Endothelial cell of umbilical vein (primary cell): ENCODE data around the gene IMPG1. TPM values are rescaled to one million over a fixed set of nuclear protein-coding genes. Genes with fewer than 3 reads are reported as not detected.

Source experiments
- BruUV-seq: library from RNA; stranded (reverse); fragments of 400-500 nt; replicated peaks from 2 replicates; lab custom pipeline; 2021; lab: Mats Ljungman, UMichigan
- CTCF ChIA-PET: fragments of 300-600, 350-600 bp; sonication (Branson Sonifier 250); formaldehyde crosslinking; loops from one replicate; lab custom pipeline; 2021; ENCODE audit warnings: antibody characterized with exemption, inconsistent platforms; lab: Charles Lee
- POLR2A ChIA-PET: fragments of 300-600, 350-600 bp; sonication (Branson Sonifier 250); formaldehyde crosslinking; loops from one replicate; lab custom pipeline; 2021; ENCODE audit warnings: antibody characterized with exemption, inconsistent platforms; lab: Charles Lee
- DNase-seq: peaks from one replicate; pipeline ENCODE4 v3.0.0-alpha.2; 2011; ENCODE audit warnings: low read depth, low spot score
- FAIRE-seq: peaks from 2 replicates; lab custom pipeline; 2011; peaks lifted over from hg19 to GRCh38; lab: Jason Lieb, UNC
- H2AFZ ChIP-seq: 2 replicates; pipeline ENCODE4 v1.6.0; 2012; ENCODE audit warnings: low read depth, low read length, control low read depth, inconsistent platforms
- H3K27ac ChIP-seq: 2 replicates; pipeline ENCODE4 v1.5.1; 2011; ENCODE audit warnings: low read depth, mild to moderate bottlenecking, control low read depth, low read length, moderate library complexity; ENCODE audit not compliant: insufficient read depth
- H3K27me3 ChIP-seq, 2 experiments: 2 replicates each; pipeline versions ENCODE4 v1.6.0 to v1.6.1; 2011; ENCODE audit warnings: low read length in 2 of 2, mixed read lengths in 1 of 2; ENCODE audit not compliant: control insufficient read depth in 2 of 2, insufficient read depth in 2 of 2
- H3K36me3 ChIP-seq, 2 experiments: 2 replicates in 1 of 2; 3 replicates in 1 of 2; pipeline ENCODE4 v1.5.1; 2011; ENCODE audit warnings: low read length in 2 of 2, mild to moderate bottlenecking in 1 of 2, moderate library complexity in 1 of 2; ENCODE audit not compliant: control insufficient read depth in 2 of 2, insufficient read depth in 2 of 2; ENCODE audit errors: extremely low read depth in 1 of 2
- H3K4me1 ChIP-seq: 3 replicates; pipeline ENCODE4 v1.5.1; 2011; ENCODE audit warnings: mild to moderate bottlenecking, low read length; ENCODE audit not compliant: control insufficient read depth, insufficient read depth; ENCODE audit errors: extremely low read depth
- H3K4me2 ChIP-seq: 2 replicates; pipeline ENCODE4 v1.6.1; 2011; ENCODE audit warnings: low read length, control low read depth, mixed read lengths; ENCODE audit not compliant: insufficient read depth
- H3K4me3 ChIP-seq, 3 experiments: fragments of 200-600 bp in 1 of 3; sonication (generic), shearing (Covaris generic) in 1 of 3; replicated peaks in 1 of 3; 2 replicates each; pipeline ENCODE4 v1.5.1; 2011 to 2016; ENCODE audit warnings: control low read depth in 3 of 3, low read length in 3 of 3, mild to moderate bottlenecking in 2 of 3, inconsistent platforms in 1 of 3, low read depth in 1 of 3, moderate library complexity in 1 of 3; ENCODE audit not compliant: insufficient read depth in 1 of 3
- H3K79me2 ChIP-seq: 2 replicates; pipeline ENCODE4 v1.6.0; 2012; ENCODE audit warnings: low read length, inconsistent platforms; ENCODE audit not compliant: control insufficient read depth, insufficient read depth
- H3K9ac ChIP-seq: replicated peaks from 2 replicates; pipeline ENCODE3; 2011; ENCODE audit warnings: low read length, control low read depth; ENCODE audit not compliant: insufficient read depth; ENCODE audit errors: extremely low read depth
- H3K9me1 ChIP-seq: replicated peaks from 3 replicates; pipeline ENCODE4 v1.6.0; 2011; ENCODE audit warnings: mild to moderate bottlenecking, low read length; ENCODE audit not compliant: control insufficient read depth, insufficient read depth; ENCODE audit errors: extremely low read depth
- H3K9me3 ChIP-seq: replicated peaks from 2 replicates; pipeline ENCODE4 v1.5.1; 2012; ENCODE audit warnings: low read length, inconsistent platforms; ENCODE audit not compliant: control insufficient read depth, insufficient read depth
- H4K20me1 ChIP-seq: replicated peaks from 2 replicates; pipeline ENCODE3; 2011; ENCODE audit warnings: mild to moderate bottlenecking, low read length; ENCODE audit not compliant: control insufficient read depth, insufficient read depth; ENCODE audit errors: extremely low read depth
- EZH2 ChIP-seq: IDR thresholded peaks from 2 replicates; pipeline ENCODE4 v1.6.1; 2012; ENCODE audit warnings: borderline replicate concordance, low read depth, mild to moderate bottlenecking, moderate library complexity, low read length, inconsistent platforms; ENCODE audit not compliant: severe bottlenecking
- FOS ChIP-seq: IDR thresholded peaks from 2 replicates; pipeline ENCODE4 v1.6.1; 2011; ENCODE audit warnings: mild to moderate bottlenecking, low read length, moderate library complexity, borderline replicate concordance; ENCODE audit not compliant: insufficient read depth
- GATA2 ChIP-seq: IDR thresholded peaks from 2 replicates; pipeline ENCODE4 v1.7.0; 2011; ENCODE audit warnings: low read depth, mild to moderate bottlenecking, moderate library complexity, mixed read lengths, low read length; ENCODE audit not compliant: insufficient read length, insufficient read depth
- JUN ChIP-seq: IDR thresholded peaks from 2 replicates; pipeline ENCODE4 v1.6.1; 2011; ENCODE audit warnings: borderline replicate concordance, low read depth; ENCODE audit not compliant: insufficient read length, insufficient read depth
- MYC ChIP-seq: IDR thresholded peaks from one replicate; pipeline ENCODE4 v1.6.1; 2011; ENCODE audit warnings: mild to moderate bottlenecking, low read depth, low read length
- POLR2A ChIP-seq: IDR thresholded peaks from 2 replicates; pipeline ENCODE4 v1.6.1; 2012; ENCODE audit warnings: low read depth, mild to moderate bottlenecking, control low read depth, low read length
- POLR2AphosphoS5 ChIP-seq: IDR thresholded peaks from 2 replicates; pipeline ENCODE4 v1.6.1; 2012; ENCODE audit warnings: low read depth, mild to moderate bottlenecking, control low read depth, low read length, moderate library complexity; ENCODE audit not compliant: insufficient read depth
- dilution Hi-C: fragments of 300-500 bp; cut with MboI; formaldehyde crosslinking; loops from one replicate; pipeline ENCODE4 v1.15.0; 2019; ENCODE audit warnings: low sequenced_read_pairs; ENCODE audit not compliant: extremely low pct_ligation_motif_present
- intact Hi-C: fragments of 100-400 bp; cut with micrococcal nuclease; formaldehyde crosslinking; loops from one replicate; pipeline ENCODE4 v1.10.0; 2022
- polyA plus RNA-seq, 4 experiments: library from polyadenylated mRNA; depleted of rRNA in 3 of 4; stranded (reverse) in 3 of 4; unstranded in 1 of 4; fragments of >200 nt; gene quantifications; 2 replicates each; pipeline versions ENCODE4 v1.2.1 to v1.2.3, GENCODE V29; 2011 to 2012; ENCODE audit warnings: missing spikeins in 1 of 4
- total RNA-seq: library from RNA; stranded (reverse); gene quantifications from 2 replicates; pipeline ENCODE4 v1.2.3, GENCODE V29; 2021
- TF ChIP-seq, protein P1 (sequence below), 2 donors: IDR thresholded peaks; 1 replicate in 1 of 2; 2 replicates in 1 of 2; pipeline ENCODE4 v1.5.1; 2011; ENCODE audit warnings: low read length in 2 of 2, mild to moderate bottlenecking in 2 of 2, moderate library complexity in 2 of 2, control low read depth in 1 of 2, inconsistent platforms in 1 of 2, low read depth in 1 of 2; ENCODE audit not compliant: insufficient read depth in 1 of 2; ENCODE audit errors: extremely low read depth in 1 of 2
- TF ChIP-seq, protein P2 (sequence below): IDR thresholded peaks from 2 replicates; pipeline ENCODE4 v1.6.1; 2011; ENCODE audit not compliant: insufficient read depth, insufficient read length

IMPG1 gene
- total and polyA plus RNA-seq, 2 donors (not counting 3 experiments of a cell fraction or from before 2014, with no cell fraction given): not detected

DNA sequence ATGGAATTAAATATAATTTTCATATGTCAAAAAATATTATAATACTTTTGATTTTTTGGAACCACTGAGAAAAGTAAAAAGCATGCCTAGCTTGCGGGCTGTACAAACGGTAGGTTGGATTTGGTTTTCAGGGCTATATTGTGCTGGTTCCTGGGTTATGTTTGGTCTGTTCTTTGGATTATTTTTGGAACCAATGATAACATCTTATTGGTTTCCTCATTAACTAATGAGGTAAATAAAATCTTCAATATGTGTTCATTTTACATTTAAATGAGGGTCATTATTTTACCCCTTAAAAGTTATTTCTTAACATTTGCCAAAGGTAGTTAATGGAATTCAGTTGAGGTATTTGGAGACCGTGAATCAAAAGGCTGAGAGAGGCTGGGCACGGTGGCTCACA is 96.6 kb downstream of the IMPG1 start:
- intact Hi-C loops: no loop called here
- POLR2A ChIA-PET: no interaction called here
- CTCF ChIA-PET: no interaction called here
- H3K9me1 ChIP-seq: no peaks in the 10 kb centered on the region
- no peaks in the 10 kb centered on the region for H3K4me1 ChIP-seq
- FAIRE-seq: no peak
- TF ChIP-seq FOS (no peak), MYC (no peak)
- TF ChIP-seq, protein P1, sequence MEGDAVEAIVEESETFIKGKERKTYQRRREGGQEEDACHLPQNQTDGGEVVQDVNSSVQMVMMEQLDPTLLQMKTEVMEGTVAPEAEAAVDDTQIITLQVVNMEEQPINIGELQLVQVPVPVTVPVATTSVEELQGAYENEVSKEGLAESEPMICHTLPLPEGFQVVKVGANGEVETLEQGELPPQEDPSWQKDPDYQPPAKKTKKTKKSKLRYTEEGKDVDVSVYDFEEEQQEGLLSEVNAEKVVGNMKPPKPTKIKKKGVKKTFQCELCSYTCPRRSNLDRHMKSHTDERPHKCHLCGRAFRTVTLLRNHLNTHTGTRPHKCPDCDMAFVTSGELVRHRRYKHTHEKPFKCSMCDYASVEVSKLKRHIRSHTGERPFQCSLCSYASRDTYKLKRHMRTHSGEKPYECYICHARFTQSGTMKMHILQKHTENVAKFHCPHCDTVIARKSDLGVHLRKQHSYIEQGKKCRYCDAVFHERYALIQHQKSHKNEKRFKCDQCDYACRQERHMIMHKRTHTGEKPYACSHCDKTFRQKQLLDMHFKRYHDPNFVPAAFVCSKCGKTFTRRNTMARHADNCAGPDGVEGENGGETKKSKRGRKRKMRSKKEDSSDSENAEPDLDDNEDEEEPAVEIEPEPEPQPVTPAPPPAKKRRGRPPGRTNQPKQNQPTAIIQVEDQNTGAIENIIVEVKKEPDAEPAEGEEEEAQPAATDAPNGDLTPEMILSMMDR (IDR thresholded peaks at IDR 0.05; ENCODE audit: extremely low read depth in 1 of 2, insufficient read depth in 1 of 2, low read depth in 1 of 2, low read length in 2 of 2): no peak
- H3K9me3 ChIP-seq: no peaks in the 10 kb centered on the region
- H2AFZ ChIP-seq: no peak overlapping the region
- H3K9ac ChIP-seq: no peak overlapping the region
- no TSS peak for BruUV-seq
- no peaks in the 10 kb centered on the region for H3K36me3 ChIP-seq
- H3K79me2 ChIP-seq: no peaks in the 10 kb centered on the region
- H3K4me3 ChIP-seq: no peak overlapping the region
- no peak overlapping the region for H3K4me2 ChIP-seq
- no peak for DNase-seq
- H3K27ac ChIP-seq: no peak overlapping the region
- H3K27me3 ChIP-seq: peaks cover 0 to 3% of the 10 kb centered on the region in 2 experiments
- H4K20me1 ChIP-seq: no peaks in the 10 kb centered on the region
- dilution Hi-C loops: no loop called here

DNA sequence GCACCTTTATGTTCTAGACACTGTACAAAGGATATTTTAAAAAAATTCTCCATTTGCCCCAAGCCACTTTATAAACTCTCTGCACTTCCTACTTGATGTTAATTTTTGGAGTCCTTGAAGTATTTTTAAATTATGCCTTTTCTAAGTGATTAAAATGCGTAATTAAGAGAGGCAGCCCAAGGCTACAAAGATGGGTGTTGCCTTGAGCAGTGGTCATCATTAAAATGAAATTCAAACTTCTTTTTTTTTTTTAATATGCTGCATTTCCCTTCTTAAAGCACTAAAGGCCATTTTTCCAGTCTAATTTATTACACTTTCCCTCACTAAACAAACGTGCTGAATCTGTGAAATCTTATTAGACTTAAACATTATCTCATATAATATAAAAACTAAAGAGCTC is 102.4 kb downstream of the IMPG1 start:
- CTCF ChIA-PET: no interaction called here

More for the DNA sequence above, 102.4 kb downstream of the IMPG1 start:
- Histone ChIP-seq H3K79me2 (no peaks in the 10 kb centered on the region), H3K27me3 (no peaks in the 10 kb centered on the region), H3K4me2 (no peak overlapping the region), H3K4me3 (no peak overlapping the region), H3K9me1 (no peaks in the 10 kb centered on the region), H3K4me1 (no peaks in the 10 kb centered on the region), H4K20me1 (no peaks in the 10 kb centered on the region), H3K27ac (no peak overlapping the region), H3K9ac (no peak overlapping the region), H2AFZ (no peak overlapping the region), H3K36me3 (no peaks in the 10 kb centered on the region), H3K9me3 (no peaks in the 10 kb centered on the region)
- FAIRE-seq (no peak), DNase-seq (no peak)
- BruUV-seq: no TSS peak
- POLR2A ChIA-PET: no interaction called here
- TF ChIP-seq, protein P2, sequence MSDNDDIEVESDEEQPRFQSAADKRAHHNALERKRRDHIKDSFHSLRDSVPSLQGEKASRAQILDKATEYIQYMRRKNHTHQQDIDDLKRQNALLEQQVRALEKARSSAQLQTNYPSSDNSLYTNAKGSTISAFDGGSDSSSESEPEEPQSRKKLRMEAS: no peak
- TF ChIP-seq EZH2 (no peak), GATA2 (no peak), FOS (no peak), JUN (no peak), POLR2A (no peak), POLR2AphosphoS5 (no peak), MYC (no peak)
- TF ChIP-seq, protein P1 (IDR thresholded peaks at IDR 0.05; ENCODE audit: extremely low read depth in 1 of 2, insufficient read depth in 1 of 2, low read depth in 1 of 2, low read length in 2 of 2): no peak
- intact Hi-C loops: no loop called here
- dilution Hi-C loops: no loop called here
